WERI-Rb-1 (cell line): ENCODE measurements around the gene KRTAP9-9.

Source experiments
- DNase-seq: peaks from one replicate; pipeline ENCODE4 v3.0.0-alpha.2; 2020
- H3K27ac ChIP-seq: fragments of 250-450 bp; sonication (Bioruptor Pico); 2 replicates; pipeline ENCODE4 v1.5.1; 2020; ENCODE audit warnings: mild to moderate bottlenecking, moderate library complexity
- H3K27me3 ChIP-seq: fragments of 250-450 bp; sonication (Bioruptor Pico); 2 replicates; pipeline ENCODE4 v1.5.1; 2021; ENCODE audit warnings: mild to moderate bottlenecking, low read depth, moderate library complexity; ENCODE audit not compliant: insufficient read depth, severe bottlenecking
- H3K36me3 ChIP-seq: fragments of 250-450 bp; sonication (Bioruptor Pico); 2 replicates; pipeline ENCODE4 v1.5.1; 2020; ENCODE audit warnings: mild to moderate bottlenecking, moderate library complexity
- H3K4me3 ChIP-seq: 2 replicates; pipeline ENCODE4 v1.5.1; 2011; ENCODE audit warnings: low read depth, mild to moderate bottlenecking, control low read depth, low read length
- H3K9me3 ChIP-seq: fragments of 250-450 bp; sonication (Bioruptor Pico); 2 replicates; pipeline ENCODE4 v1.5.1; 2021; ENCODE audit warnings: mild to moderate bottlenecking, moderate library complexity; ENCODE audit not compliant: severe bottlenecking
- TF ChIP-seq, protein P1 (sequence below): IDR thresholded peaks from 2 replicates; pipeline ENCODE4 v1.5.1; 2011; ENCODE audit warnings: low read depth, mild to moderate bottlenecking, control low read depth, inconsistent platforms, low read length

The KRTAP9-9 gene

DNA sequence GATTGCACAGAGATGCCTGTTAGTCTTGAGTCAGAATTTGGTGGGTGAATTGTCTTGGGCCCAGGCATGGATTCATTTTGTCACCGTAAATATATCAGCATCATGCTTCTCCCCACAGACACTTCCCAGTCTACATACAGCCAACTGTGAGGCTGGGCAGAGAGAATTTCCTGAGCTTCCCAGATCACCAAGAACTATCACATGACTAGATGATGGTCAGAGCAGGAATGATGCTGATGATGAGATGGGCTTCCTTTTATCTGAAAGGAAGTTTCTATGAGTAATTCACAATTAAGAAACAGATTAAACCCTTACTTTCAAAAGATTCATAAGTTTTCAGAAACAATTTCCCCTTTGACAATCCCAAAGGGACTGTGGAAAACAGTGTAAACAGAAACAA lies 323 bp upstream of the KRTAP9-9 start:
- Histone ChIP-seq H3K27me3 (peaks cover 85% of the 10 kb centered on the region), H3K27ac (no peak overlapping the region), H3K36me3 (no peaks in the 10 kb centered on the region), H3K4me3 (no peak overlapping the region), H3K9me3 (no peaks in the 10 kb centered on the region)
- TF ChIP-seq, protein P1, sequence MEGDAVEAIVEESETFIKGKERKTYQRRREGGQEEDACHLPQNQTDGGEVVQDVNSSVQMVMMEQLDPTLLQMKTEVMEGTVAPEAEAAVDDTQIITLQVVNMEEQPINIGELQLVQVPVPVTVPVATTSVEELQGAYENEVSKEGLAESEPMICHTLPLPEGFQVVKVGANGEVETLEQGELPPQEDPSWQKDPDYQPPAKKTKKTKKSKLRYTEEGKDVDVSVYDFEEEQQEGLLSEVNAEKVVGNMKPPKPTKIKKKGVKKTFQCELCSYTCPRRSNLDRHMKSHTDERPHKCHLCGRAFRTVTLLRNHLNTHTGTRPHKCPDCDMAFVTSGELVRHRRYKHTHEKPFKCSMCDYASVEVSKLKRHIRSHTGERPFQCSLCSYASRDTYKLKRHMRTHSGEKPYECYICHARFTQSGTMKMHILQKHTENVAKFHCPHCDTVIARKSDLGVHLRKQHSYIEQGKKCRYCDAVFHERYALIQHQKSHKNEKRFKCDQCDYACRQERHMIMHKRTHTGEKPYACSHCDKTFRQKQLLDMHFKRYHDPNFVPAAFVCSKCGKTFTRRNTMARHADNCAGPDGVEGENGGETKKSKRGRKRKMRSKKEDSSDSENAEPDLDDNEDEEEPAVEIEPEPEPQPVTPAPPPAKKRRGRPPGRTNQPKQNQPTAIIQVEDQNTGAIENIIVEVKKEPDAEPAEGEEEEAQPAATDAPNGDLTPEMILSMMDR, result no peak
- no peak for DNase-seq

GRCh38 chr17:41256291-41256685 lies 1.1 kb downstream of the KRTAP9-9 start:
- H3K4me3 ChIP-seq, result no peak overlapping the region
- TF ChIP-seq, protein P1, result no peak
- no peak for DNase-seq
- H3K9me3 ChIP-seq, result no peaks in the 10 kb centered on the region
- peaks cover 87% of the 10 kb centered on the region for H3K27me3 ChIP-seq
- H3K27ac ChIP-seq, result no peak overlapping the region
- H3K36me3 ChIP-seq, result no peaks in the 10 kb centered on the region

GRCh38 chr17:41258406-41258805 lies 3.2 kb downstream of the KRTAP9-9 start:
- Histone ChIP-seq H3K27ac (no peak overlapping the region), H3K36me3 (no peaks in the 10 kb centered on the region), H3K27me3 (peaks cover 85% of the 10 kb centered on the region), H3K9me3 (no peaks in the 10 kb centered on the region), H3K4me3 (no peak overlapping the region)
- TF ChIP-seq, protein P1, result no peak
- DNase-seq, result no peak

DNA sequence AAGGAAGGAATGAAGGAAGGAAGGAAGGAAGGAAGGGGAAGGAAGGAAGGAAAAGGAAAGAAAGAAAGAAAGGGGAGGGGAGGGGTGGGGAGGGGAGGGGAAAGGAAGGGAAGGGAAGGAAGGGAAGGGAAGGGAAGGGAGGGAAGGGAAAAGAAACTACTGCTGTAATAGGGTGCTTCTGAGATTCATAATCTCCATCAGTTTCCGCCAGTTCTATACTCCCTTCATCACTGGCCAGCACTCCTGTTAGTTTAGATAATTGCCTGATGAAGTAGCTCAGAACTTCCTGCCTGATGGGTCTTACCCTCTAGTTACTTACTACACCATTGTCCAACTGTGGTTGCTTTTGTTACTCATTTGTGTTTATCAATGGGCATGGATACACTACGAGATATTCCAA lies 8.0 kb downstream of the KRTAP9-9 start:
- Histone ChIP-seq H3K36me3 (no peaks in the 10 kb centered on the region), H3K4me3 (no peak overlapping the region), H3K9me3 (no peaks in the 10 kb centered on the region), H3K27ac (no peak overlapping the region), H3K27me3 (peaks cover 59% of the 10 kb centered on the region)
- TF ChIP-seq, protein P1, result no peak
- DNase-seq, result no peak

DNA sequence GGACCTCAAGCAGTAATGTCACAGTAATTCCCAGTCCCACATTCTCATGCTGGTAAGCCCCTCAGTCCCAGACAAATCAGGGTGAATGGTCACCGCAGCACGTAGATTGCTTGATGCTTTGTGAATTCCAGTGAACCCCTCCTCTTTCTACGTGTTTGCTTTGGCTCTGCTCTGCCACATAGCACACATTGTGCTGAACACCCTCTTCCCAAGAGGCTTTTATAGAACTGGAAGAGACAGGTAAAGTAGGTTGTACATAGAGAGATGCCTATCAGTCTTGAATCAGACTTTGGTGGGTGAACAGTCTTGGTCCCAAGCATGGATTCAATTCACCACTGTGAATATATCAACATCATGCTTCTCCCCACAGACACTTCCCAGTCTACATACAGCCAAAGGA lies 9.4 kb downstream of the KRTAP9-9 start:
- H3K27me3 ChIP-seq, result peaks cover 45% of the 10 kb centered on the region
- no peaks in the 10 kb centered on the region for H3K36me3 ChIP-seq
- no peaks in the 10 kb centered on the region for H3K9me3 ChIP-seq
- no peak overlapping the region for H3K4me3 ChIP-seq
- no peak overlapping the region for H3K27ac ChIP-seq
- DNase-seq, result no peak
- TF ChIP-seq, protein P1, result no peak

GRCh38 chr17:41265078-41265477 lies 9.9 kb downstream of the KRTAP9-9 start, which contains the start of gene KRTAP9-6:
TSS of gene KRTAP9-6 (plus strand) at chr17:41265378. CDS start at chr17:41265378, 0 bp downstream.
- Histone ChIP-seq H3K27me3 (peaks cover 42% of the 10 kb centered on the region), H3K27ac (no peak within 1 kb of the TSS), H3K9me3 (no peaks in the 10 kb centered on the region), H3K36me3 (no peaks in the 10 kb centered on the region), H3K4me3 (no peak within 1 kb of the TSS)
- DNase-seq, result no peak
- TF ChIP-seq, protein P1, result no peak
